ENCODE measurements around the gene TP53TG5.

DNA sequence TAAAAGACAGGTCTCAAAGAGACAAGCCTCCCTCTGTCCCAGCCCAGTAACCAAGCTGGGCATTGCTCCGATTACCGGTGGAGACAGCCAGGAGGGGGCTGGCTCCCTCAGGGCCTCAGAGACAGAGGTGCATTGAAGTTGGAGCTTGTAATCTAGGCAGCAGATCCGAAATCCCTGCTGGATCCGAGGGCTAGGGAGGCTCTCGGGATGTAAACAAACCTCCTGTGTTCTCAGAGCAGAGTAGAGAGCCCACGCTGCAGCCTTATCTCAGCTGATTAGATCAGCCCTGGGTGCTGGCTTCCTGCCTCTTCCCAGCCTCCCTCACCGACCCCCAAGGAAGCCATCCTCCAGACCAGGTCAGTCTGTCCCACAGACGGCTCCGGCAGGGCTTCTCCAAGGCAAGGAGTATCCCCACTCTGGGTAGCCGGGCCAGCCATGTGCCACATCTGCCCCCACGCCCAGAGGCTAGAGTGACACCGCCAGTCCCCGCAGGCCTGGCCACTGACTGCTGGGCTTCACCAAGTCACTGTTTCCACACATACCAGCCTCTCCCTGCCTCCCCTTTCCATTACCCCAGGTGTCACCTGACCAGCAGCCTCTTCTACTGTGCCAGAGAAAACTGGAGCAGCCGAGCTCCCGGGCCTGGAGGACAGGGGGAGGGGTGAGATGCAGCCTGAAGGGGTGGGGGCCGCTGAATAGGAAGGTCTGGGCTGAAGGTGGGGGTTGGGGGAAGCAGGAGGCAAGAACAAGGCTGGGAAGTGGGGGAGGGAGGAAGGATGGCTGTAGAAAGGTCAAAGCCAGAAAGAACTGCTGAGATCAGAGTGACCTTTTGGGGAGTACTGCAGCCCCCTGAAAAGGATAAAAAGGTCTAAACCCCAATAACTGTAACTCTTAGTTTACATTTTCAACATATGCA lies 35.9 kb downstream of the TP53TG5 start:
- TF ChIP-seq, protein P1, sequence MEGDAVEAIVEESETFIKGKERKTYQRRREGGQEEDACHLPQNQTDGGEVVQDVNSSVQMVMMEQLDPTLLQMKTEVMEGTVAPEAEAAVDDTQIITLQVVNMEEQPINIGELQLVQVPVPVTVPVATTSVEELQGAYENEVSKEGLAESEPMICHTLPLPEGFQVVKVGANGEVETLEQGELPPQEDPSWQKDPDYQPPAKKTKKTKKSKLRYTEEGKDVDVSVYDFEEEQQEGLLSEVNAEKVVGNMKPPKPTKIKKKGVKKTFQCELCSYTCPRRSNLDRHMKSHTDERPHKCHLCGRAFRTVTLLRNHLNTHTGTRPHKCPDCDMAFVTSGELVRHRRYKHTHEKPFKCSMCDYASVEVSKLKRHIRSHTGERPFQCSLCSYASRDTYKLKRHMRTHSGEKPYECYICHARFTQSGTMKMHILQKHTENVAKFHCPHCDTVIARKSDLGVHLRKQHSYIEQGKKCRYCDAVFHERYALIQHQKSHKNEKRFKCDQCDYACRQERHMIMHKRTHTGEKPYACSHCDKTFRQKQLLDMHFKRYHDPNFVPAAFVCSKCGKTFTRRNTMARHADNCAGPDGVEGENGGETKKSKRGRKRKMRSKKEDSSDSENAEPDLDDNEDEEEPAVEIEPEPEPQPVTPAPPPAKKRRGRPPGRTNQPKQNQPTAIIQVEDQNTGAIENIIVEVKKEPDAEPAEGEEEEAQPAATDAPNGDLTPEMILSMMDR (IDR thresholded peaks at IDR 0.05 in 4 of 5, conservative IDR thresholded peaks at IDR 0.05 in 1 of 5): no peak
- TF ChIP-seq POLR2A (IDR thresholded peaks at IDR 0.05): peak; percentile 88 to 91

All from gastrocnemius medialis (tissue), 4 donors.